Mucosa of rectum (tissue), 2 donors: Measurements from ENCODE around the gene GATAD2B.

ENCODE experiments used
- H3K27ac ChIP-seq, 2 donors: one replicate each; pipeline ENCODE4 v1.7.0; 2013; ENCODE audit warnings: inconsistent platforms in 2 of 2, low read depth in 2 of 2, low read length in 2 of 2
- H3K27me3 ChIP-seq, 2 donors: one replicate each; pipeline ENCODE4 v1.7.0; 2013; ENCODE audit warnings: low read length in 2 of 2; ENCODE audit not compliant: control insufficient read depth in 2 of 2, insufficient read depth in 2 of 2
- H3K36me3 ChIP-seq, 2 donors: one replicate each; pipeline ENCODE4 v1.7.0; 2013; ENCODE audit warnings: low read length in 2 of 2; ENCODE audit not compliant: control insufficient read depth in 2 of 2, insufficient read depth in 2 of 2
- H3K4me1 ChIP-seq, 2 donors: one replicate each; pipeline ENCODE4 v1.7.0; 2013; ENCODE audit warnings: low read length in 2 of 2, mild to moderate bottlenecking in 1 of 2; ENCODE audit not compliant: control insufficient read depth in 2 of 2, insufficient read depth in 2 of 2
- H3K4me3 ChIP-seq, 2 donors: one replicate each; pipeline ENCODE4 v1.7.0; 2013; ENCODE audit warnings: low read length in 2 of 2
- H3K9ac ChIP-seq, 2 donors: one replicate each; pipeline ENCODE4 v1.7.0; 2013; ENCODE audit warnings: low read length in 2 of 2, low read depth in 1 of 2, mild to moderate bottlenecking in 1 of 2
- H3K9me3 ChIP-seq, 2 donors: one replicate each; pipeline ENCODE4 v1.7.0; 2013; ENCODE audit warnings: low read length in 2 of 2; ENCODE audit not compliant: control insufficient read depth in 2 of 2
- donor health status: healthy.
- donor health status: Normal muscosa, but diverticular disease.

GATAD2B gene

DNA sequence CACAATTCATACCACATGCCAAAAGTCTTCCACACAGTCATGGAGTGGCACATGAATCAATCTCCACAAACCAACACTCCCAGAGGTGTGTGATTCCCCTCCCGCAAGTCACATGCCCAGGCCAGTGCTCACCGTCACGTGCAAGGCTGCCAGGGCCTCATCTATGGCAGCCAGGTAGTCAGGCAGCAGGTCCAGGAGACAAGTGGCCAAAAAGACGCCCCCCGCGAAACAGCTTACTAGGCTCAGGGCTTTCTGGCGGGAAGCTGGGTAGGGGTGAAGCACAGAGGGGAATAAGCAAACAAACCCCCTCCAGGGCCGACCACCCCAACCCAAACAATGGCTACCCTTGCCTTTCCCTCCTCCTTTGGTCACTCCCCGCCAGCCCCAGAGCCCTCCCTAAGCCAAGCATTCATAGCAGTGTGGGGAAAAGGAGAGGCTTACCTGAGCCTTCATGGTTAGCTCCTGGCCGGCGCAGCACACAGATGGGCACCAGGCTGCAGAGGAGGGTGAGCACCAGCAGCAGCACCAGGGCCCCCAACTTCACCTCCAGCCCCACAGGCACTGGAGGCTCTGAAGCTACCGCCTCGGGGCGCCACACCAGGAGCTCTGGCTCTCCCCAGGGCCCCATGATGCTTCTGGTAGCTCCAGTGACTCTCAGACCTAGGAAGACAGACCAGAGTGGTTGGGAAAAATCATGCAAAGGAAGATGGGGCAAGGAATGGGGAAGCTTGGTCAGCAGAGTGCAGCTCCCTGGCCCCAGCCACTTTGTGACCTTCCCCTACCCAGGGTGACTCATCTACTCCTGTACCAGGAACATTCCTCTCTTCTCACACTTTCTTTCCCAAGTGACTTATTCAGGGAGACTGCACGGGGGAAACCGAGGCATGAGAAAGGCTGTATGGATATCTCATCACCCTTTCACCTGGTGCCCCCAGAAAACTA is 39.6 kb upstream of the GATAD2B start:
- peak overlapping the region; percentile 89 to 95 for H3K27ac ChIP-seq
- H3K36me3 ChIP-seq = peaks cover 6 to 10% of the 10 kb centered on the region in 2 donors
- peak overlapping the region; percentile 93 to 98 for H3K9ac ChIP-seq
- no peaks in the 10 kb centered on the region for H3K27me3 ChIP-seq
- no peaks in the 10 kb centered on the region for H3K9me3 ChIP-seq
- peak overlapping the region; percentile 81 to 96 for H3K4me3 ChIP-seq
- peaks cover 37 to 40% of the 10 kb centered on the region in 2 donors for H3K4me1 ChIP-seq

- H3K9ac ChIP-seq = no peak overlapping the region
- no peak overlapping the region for H3K27ac ChIP-seq
- H3K4me1 ChIP-seq = peaks cover 40 to 46% of the 10 kb centered on the region in 2 donors
- H3K36me3 ChIP-seq = peaks cover 6 to 10% of the 10 kb centered on the region in 2 donors
- H3K4me3 ChIP-seq = no peak overlapping the region
- no peaks in the 10 kb centered on the region for H3K27me3 ChIP-seq
- H3K9me3 ChIP-seq = no peaks in the 10 kb centered on the region
Measured at GRCh38 chr1:153961421-153961820, 38.6 kb upstream of the GATAD2B start.

- Histone ChIP-seq H3K27ac (no peak overlapping the region), H3K4me1 (peaks cover 38 to 49% of the 10 kb centered on the region in 2 donors), H3K9me3 (no peaks in the 10 kb centered on the region), H3K27me3 (no peaks in the 10 kb centered on the region), H3K4me3 (no peak overlapping the region), H3K36me3 (peaks cover 6 to 10% of the 10 kb centered on the region in 2 donors), H3K9ac (no peak overlapping the region)
Measured at GRCh38 chr1:153960206-153960605, 37.4 kb upstream of the GATAD2B start.

DNA sequence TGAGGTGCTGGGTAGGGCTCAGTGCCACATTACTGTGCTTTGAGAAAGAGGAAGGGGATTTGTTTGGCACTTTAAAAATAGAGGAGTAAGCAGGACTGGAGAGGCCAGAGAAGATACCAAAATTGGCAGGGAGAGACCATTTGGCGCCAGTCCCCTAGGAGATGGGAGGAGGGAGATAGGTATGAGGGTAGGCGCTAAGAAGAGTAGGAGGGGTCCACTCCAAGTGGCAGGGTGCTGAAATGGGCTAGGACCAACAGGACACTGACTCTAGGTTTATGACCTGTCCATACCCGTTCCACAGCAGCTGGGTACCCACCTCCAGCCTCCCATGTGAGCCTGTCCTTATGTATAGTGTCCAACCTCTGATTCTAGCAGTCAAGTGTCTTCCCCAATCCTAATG is 36.7 kb upstream of the GATAD2B start:
- peaks cover 38 to 49% of the 10 kb centered on the region in 2 donors for H3K4me1 ChIP-seq
- H3K27ac ChIP-seq = peak overlapping the region; percentile 50 to 95
- H3K27me3 ChIP-seq = no peaks in the 10 kb centered on the region
- no peak overlapping the region for H3K4me3 ChIP-seq
- peak overlapping the region in 1 of 2 donors; percentile 33 for H3K9ac ChIP-seq
- no peaks in the 10 kb centered on the region for H3K9me3 ChIP-seq
- peaks cover 9 to 15% of the 10 kb centered on the region in 2 donors for H3K36me3 ChIP-seq

- no peaks in the 10 kb centered on the region for H3K27me3 ChIP-seq
- H3K9me3 ChIP-seq = no peaks in the 10 kb centered on the region
- H3K27ac ChIP-seq = peak overlapping the region; percentile 62 to 95
- peaks cover 12 to 20% of the 10 kb centered on the region in 2 donors for H3K36me3 ChIP-seq
- H3K4me3 ChIP-seq = peak overlapping the region; percentile 82 to 98
- H3K4me1 ChIP-seq = peaks cover 32 to 45% of the 10 kb centered on the region in 2 donors
- H3K9ac ChIP-seq = peak overlapping the region; percentile 33 to 44
Measured at GRCh38 chr1:153958961-153959260, 36.1 kb upstream of the GATAD2B start.

- Histone ChIP-seq H3K4me1 (peaks cover 31 to 45% of the 10 kb centered on the region in 2 donors), H3K27me3 (no peaks in the 10 kb centered on the region), H3K4me3 (peak within 1 kb of the TSS; percentile 82 to 98), H3K9me3 (no peaks in the 10 kb centered on the region), H3K9ac (peak within 1 kb of the TSS; percentile 87 to 94), H3K27ac (peak within 1 kb of the TSS; percentile 93 to 95), H3K36me3 (peaks cover 12 to 26% of the 10 kb centered on the region in 2 donors)
Measured at GRCh38 chr1:153958111-153958960, 35.6 kb upstream of the GATAD2B start, which contains the start of gene CRTC2. CRTC2 (minus strand) TSS chr1:153958612; CDS start chr1:153958497, 115 bp downstream.

- peaks cover 26 to 41% of the 10 kb centered on the region in 2 donors for H3K4me1 ChIP-seq
Measured at GRCh38 chr1:153957744-153958110, 35.0 kb upstream of the GATAD2B start.

GRCh38 chr1:153956997-153957715 is 34.4 kb upstream of the GATAD2B start:
- H3K36me3 ChIP-seq = peaks cover 18 to 35% of the 10 kb centered on the region in 2 donors
- peaks cover 20 to 35% of the 10 kb centered on the region in 2 donors for H3K4me1 ChIP-seq
- H3K9me3 ChIP-seq = no peaks in the 10 kb centered on the region
- H3K27ac ChIP-seq = peak overlapping the region in 1 of 2 donors; percentile 95
- peak overlapping the region; percentile 82 to 98 for H3K4me3 ChIP-seq
- peak overlapping the region; percentile 87 to 94 for H3K9ac ChIP-seq
- H3K27me3 ChIP-seq = no peaks in the 10 kb centered on the region

More at GRCh38 chr1:153957744-153958110, 35.0 kb upstream of the GATAD2B start:
- peaks cover 13 to 29% of the 10 kb centered on the region in 2 donors for H3K36me3 ChIP-seq
- H3K9ac ChIP-seq = peak overlapping the region; percentile 87 to 94
- no peaks in the 10 kb centered on the region for H3K27me3 ChIP-seq
- peak overlapping the region; percentile 93 to 95 for H3K27ac ChIP-seq
- peak overlapping the region; percentile 82 to 98 for H3K4me3 ChIP-seq
- H3K9me3 ChIP-seq = no peaks in the 10 kb centered on the region

DNA sequence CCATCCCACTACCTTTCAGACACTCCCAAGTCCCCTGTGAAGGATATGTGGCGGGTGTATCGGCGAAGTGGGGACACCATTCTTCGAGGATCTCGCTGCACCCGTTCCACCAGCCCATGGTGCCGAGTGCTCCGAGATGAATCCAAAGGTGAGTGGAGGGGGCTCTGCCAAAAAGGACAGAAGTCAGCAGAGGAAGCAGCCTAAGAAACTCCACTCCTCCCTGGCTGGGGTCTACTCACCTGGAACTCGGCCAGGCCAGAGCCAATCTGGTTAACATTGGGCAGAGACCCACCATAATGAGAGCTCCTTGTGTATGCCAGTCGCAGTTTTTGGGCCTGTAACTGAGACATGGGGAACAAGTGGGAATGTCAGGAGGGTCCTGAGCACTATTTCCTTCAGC is 32.1 kb upstream of the GATAD2B start:
- Histone ChIP-seq H3K9ac (no peak overlapping the region), H3K4me1 (peaks cover 16 to 27% of the 10 kb centered on the region in 2 donors), H3K9me3 (no peaks in the 10 kb centered on the region), H3K4me3 (no peak overlapping the region), H3K36me3 (peaks cover 34 to 51% of the 10 kb centered on the region in 2 donors), H3K27ac (no peak overlapping the region), H3K27me3 (no peaks in the 10 kb centered on the region)
